Suprapubic skin (tissue), 4 donors: Measurements from ENCODE around the gene TET3.

Source experiments
- EP300 ChIP-seq: sonication (generic); formaldehyde crosslinking; IDR thresholded peaks from one replicate; pipeline ENCODE4 v1.6.1; 2017; ENCODE audit warnings: antibody characterized with exemption
- POLR2A ChIP-seq, 2 donors: fragments of 450-650 bp; IDR thresholded peaks; one replicate each; pipeline ENCODE4 v1.6.1; 2017; ENCODE audit warnings: antibody characterized with exemption in 2 of 2, mild to moderate bottlenecking in 2 of 2, moderate library complexity in 2 of 2
- POLR2AphosphoS5 ChIP-seq, 3 donors: sonication (generic); formaldehyde crosslinking; IDR thresholded peaks; one replicate each; pipeline ENCODE4 v1.6.1; 2017; ENCODE audit warnings: antibody characterized with exemption in 3 of 3
- TF ChIP-seq, protein P1 (sequence below), 2 donors: fragments of 200-600 bp in 1 of 2; fragments of 450-650 bp in 1 of 2; sonication (generic) in 1 of 2; IDR thresholded peaks; one replicate each; pipeline ENCODE4 v1.5.1; 2016 to 2019; ENCODE audit warnings: antibody characterized with exemption in 2 of 2, mild to moderate bottlenecking in 1 of 2, moderate library complexity in 1 of 2

DNA sequence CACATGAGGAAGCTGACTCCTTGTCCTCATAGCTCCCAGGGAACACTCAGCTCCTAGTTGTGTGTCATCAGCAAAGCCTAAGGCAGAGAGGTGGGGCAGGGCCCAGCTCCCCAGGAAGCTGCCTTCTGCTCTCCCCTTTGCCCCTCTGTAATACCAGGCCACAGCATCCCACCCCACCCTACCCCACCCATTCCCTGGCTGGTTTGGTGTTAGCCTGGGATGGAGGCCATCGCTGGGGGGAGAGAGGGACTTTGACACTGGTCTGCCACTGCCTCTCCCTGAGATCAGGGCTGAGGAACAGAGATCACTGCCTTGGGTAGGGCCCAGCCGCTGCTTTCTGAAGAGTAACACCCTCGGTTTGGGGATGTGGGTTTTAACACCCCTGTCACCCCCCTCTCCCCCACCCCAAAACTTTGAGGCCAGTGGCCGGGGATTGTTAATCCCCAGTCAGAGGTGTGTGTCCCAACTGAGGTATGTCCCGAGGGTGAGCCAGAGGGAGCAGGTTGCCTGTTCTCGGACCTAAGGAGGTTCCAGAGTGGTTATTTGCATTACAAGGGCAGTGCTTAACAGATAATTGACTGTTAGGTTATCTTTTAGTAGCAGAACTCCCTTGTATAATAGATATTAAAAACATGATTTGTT, 41.4 kb downstream of the TET3 start:
- TF ChIP-seq, protein P1, sequence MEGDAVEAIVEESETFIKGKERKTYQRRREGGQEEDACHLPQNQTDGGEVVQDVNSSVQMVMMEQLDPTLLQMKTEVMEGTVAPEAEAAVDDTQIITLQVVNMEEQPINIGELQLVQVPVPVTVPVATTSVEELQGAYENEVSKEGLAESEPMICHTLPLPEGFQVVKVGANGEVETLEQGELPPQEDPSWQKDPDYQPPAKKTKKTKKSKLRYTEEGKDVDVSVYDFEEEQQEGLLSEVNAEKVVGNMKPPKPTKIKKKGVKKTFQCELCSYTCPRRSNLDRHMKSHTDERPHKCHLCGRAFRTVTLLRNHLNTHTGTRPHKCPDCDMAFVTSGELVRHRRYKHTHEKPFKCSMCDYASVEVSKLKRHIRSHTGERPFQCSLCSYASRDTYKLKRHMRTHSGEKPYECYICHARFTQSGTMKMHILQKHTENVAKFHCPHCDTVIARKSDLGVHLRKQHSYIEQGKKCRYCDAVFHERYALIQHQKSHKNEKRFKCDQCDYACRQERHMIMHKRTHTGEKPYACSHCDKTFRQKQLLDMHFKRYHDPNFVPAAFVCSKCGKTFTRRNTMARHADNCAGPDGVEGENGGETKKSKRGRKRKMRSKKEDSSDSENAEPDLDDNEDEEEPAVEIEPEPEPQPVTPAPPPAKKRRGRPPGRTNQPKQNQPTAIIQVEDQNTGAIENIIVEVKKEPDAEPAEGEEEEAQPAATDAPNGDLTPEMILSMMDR (IDR thresholded peaks at IDR 0.05) = no peak
- TF ChIP-seq POLR2A (IDR thresholded peaks at IDR 0.05) (no peak), EP300 (no peak), POLR2AphosphoS5 (IDR thresholded peaks at IDR 0.05) (no peak)
